ENCODE results near the gene SRSF5. TPM values are rescaled to one million over a fixed set of nuclear protein-coding genes. Genes with fewer than 3 reads are reported as not detected.

SRSF5 gene
- total RNA-seq, 1 experiment from 2014 or later: 395 TPM

GRCh38 chr14:69780092-69780491 is 13.2 kb downstream of the SRSF5 start:
- no peaks in the 10 kb centered on the region for H3K79me2 ChIP-seq (ENCODE audit: low read depth)
- H3K4me1 ChIP-seq (replicated peaks; ENCODE audit: insufficient read depth): no peaks in the 10 kb centered on the region
- H3K9me3 ChIP-seq (ENCODE audit: insufficient read depth, low read depth): no peaks in the 10 kb centered on the region
- peaks cover 10% of the 10 kb centered on the region; the same call in 1 of the 2 replicates for H3K36me3 ChIP-seq (ENCODE audit: low read depth)
- no peak overlapping the region for H3K27ac ChIP-seq
- TF ChIP-seq EZH2 (IDR thresholded peaks at IDR 0.05; ENCODE audit: low read depth): no peak
- TF ChIP-seq, protein P1, sequence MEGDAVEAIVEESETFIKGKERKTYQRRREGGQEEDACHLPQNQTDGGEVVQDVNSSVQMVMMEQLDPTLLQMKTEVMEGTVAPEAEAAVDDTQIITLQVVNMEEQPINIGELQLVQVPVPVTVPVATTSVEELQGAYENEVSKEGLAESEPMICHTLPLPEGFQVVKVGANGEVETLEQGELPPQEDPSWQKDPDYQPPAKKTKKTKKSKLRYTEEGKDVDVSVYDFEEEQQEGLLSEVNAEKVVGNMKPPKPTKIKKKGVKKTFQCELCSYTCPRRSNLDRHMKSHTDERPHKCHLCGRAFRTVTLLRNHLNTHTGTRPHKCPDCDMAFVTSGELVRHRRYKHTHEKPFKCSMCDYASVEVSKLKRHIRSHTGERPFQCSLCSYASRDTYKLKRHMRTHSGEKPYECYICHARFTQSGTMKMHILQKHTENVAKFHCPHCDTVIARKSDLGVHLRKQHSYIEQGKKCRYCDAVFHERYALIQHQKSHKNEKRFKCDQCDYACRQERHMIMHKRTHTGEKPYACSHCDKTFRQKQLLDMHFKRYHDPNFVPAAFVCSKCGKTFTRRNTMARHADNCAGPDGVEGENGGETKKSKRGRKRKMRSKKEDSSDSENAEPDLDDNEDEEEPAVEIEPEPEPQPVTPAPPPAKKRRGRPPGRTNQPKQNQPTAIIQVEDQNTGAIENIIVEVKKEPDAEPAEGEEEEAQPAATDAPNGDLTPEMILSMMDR (conservative IDR thresholded peaks at IDR 0.05): no peak
- H3K4me3 ChIP-seq: no peak overlapping the region
- H3F3A ChIP-seq (ENCODE audit: insufficient read depth, low read depth): peaks cover 47% of the 10 kb centered on the region; the same call in 1 of the 2 replicates
- ChIA-PET POLR2A (ENCODE audit: unreplicated experiment) (no interaction called here), CTCF (no interaction called here)
- H3K4me2 ChIP-seq: no peak overlapping the region
- DNase-seq: no peak
- BruUV-seq (replicated peaks): no TSS peak
- intact Hi-C loops (cut with micrococcal nuclease; ENCODE audit: unreplicated experiment): no loop called here
- H4K20me1 ChIP-seq (ENCODE audit: insufficient read depth): peaks cover 10% of the 10 kb centered on the region; the same call in 1 of the 2 replicates
- no peaks in the 10 kb centered on the region for H3K9me2 ChIP-seq (ENCODE audit: insufficient read depth)
- H2AFZ ChIP-seq: no peak overlapping the region
- no peaks in the 10 kb centered on the region for H3K27me3 ChIP-seq (ENCODE audit: insufficient read depth, low read depth)

DNA sequence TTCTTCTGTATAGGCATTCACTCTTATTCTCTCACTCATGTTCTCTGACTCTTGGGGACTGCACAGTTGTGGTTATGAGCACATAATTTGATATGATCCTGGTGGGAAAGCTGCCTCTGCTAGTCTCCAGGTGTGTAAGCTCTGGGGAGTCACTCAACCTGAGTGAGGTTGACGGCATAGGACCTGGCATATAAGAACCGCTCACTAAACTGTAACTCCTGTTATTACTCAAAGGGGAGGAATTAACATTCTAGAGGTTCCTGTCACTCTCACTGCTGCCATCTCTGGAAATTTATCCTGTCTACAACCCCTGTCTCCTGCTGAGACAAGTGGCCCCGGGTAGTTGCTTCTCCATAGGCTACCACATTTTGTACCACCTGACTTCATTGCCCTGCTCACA is 14.0 kb downstream of the SRSF5 start:
- Histone ChIP-seq H3K27me3 (ENCODE audit: insufficient read depth, low read depth) (no peaks in the 10 kb centered on the region), H3K4me3 (no peak overlapping the region), H3K4me1 (replicated peaks; ENCODE audit: insufficient read depth) (no peaks in the 10 kb centered on the region), H3K79me2 (ENCODE audit: low read depth) (no peaks in the 10 kb centered on the region), H4K20me1 (ENCODE audit: insufficient read depth) (peaks cover 10% of the 10 kb centered on the region; the same call in 1 of the 2 replicates), H3K27ac (no peak overlapping the region), H3K9me2 (ENCODE audit: insufficient read depth) (no peaks in the 10 kb centered on the region), H3F3A (ENCODE audit: insufficient read depth, low read depth) (peaks cover 38% of the 10 kb centered on the region; the same call in 1 of the 2 replicates), H3K36me3 (ENCODE audit: low read depth) (peaks cover 4% of the 10 kb centered on the region; the same call in 1 of the 2 replicates), H3K4me2 (no peak overlapping the region), H3K9me3 (ENCODE audit: insufficient read depth, low read depth) (no peaks in the 10 kb centered on the region), H2AFZ (no peak overlapping the region)
- intact Hi-C loops (cut with micrococcal nuclease; ENCODE audit: unreplicated experiment): no loop called here
- ChIA-PET POLR2A (ENCODE audit: unreplicated experiment) (no interaction called here), CTCF (no interaction called here)
- BruUV-seq (replicated peaks): no TSS peak
- no peak for TF ChIP-seq EZH2 (IDR thresholded peaks at IDR 0.05; ENCODE audit: low read depth)
- TF ChIP-seq, protein P1 (conservative IDR thresholded peaks at IDR 0.05): no peak
- DNase-seq: no peak

DNA sequence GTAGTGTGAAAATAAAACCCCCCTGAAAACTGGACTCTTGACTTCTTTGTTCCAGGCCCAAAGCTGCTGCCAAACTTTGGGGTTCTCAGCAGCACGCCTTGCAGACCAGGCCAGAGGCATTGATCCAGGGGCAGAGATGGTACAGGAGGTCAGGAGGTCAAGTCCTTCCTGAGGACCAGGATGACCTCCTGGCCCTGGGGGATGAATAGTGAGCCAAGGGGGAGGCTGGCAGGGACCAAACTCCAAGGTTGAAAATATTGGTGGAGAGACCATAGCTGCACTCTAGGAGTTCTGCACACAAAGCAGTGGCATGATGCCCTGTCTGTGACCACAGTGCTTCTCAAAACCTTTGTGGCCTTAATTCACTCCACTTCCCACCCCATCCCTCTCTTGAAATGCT is 18.0 kb downstream of the SRSF5 start:
- Histone ChIP-seq H3K4me1 (replicated peaks; ENCODE audit: insufficient read depth) (no peaks in the 10 kb centered on the region), H3K4me3 (no peak overlapping the region), H3K27ac (no peak overlapping the region), H3K27me3 (ENCODE audit: insufficient read depth, low read depth) (no peaks in the 10 kb centered on the region), H3K4me2 (no peak overlapping the region), H3K36me3 (ENCODE audit: low read depth) (peaks cover 1% of the 10 kb centered on the region; the same call in 1 of the 2 replicates), H3K9me2 (ENCODE audit: insufficient read depth) (no peaks in the 10 kb centered on the region), H3K9me3 (ENCODE audit: insufficient read depth, low read depth) (no peaks in the 10 kb centered on the region), H4K20me1 (ENCODE audit: insufficient read depth) (no peaks in the 10 kb centered on the region), H2AFZ (no peak overlapping the region), H3F3A (ENCODE audit: insufficient read depth, low read depth) (peaks cover 2% of the 10 kb centered on the region; the same call in 1 of the 2 replicates), H3K79me2 (ENCODE audit: low read depth) (no peaks in the 10 kb centered on the region)
- BruUV-seq (replicated peaks): no TSS peak
- no peak for DNase-seq
- ChIA-PET CTCF (no interaction called here), POLR2A (ENCODE audit: unreplicated experiment) (no interaction called here)
- TF ChIP-seq, protein P1 (conservative IDR thresholded peaks at IDR 0.05): no peak
- no peak for TF ChIP-seq EZH2 (IDR thresholded peaks at IDR 0.05; ENCODE audit: low read depth)
- intact Hi-C loops (cut with micrococcal nuclease; ENCODE audit: unreplicated experiment): no loop called here
